Femur (tissue), 1 donor: ENCODE data around the gene AHNAK.

ENCODE experiments used
- DNase-seq: peaks from one replicate; pipeline ENCODE4 v3.0.0-alpha.2; 2017

AHNAK gene

GRCh38 chr11:62428871-62429560 is 117.6 kb downstream of the AHNAK start:
- no peak for DNase-seq

GRCh38 chr11:62427630-62428233 is 118.9 kb downstream of the AHNAK start:
- no peak for DNase-seq

- DNase-seq: no peak
Measured at GRCh38 chr11:62423012-62423411, 123.6 kb downstream of the AHNAK start.

- no peak for DNase-seq
Measured at GRCh38 chr11:62421996-62422395, 124.6 kb downstream of the AHNAK start.

GRCh38 chr11:62420882-62421281 is 125.7 kb downstream of the AHNAK start:
- no peak for DNase-seq

GRCh38 chr11:62419943-62420342 is 126.7 kb downstream of the AHNAK start:
- DNase-seq: no peak

- no peak for DNase-seq
Measured at GRCh38 chr11:62419314-62419929, 127.2 kb downstream of the AHNAK start.

- DNase-seq: no peak
Measured at GRCh38 chr11:62418733-62419132, 127.9 kb downstream of the AHNAK start, which contains the start of gene SCGB1A1. Gene SCGB1A1 (plus strand): TSS chr11:62419033. CDS start chr11:62419096, 63 bp downstream.

GRCh38 chr11:62418136-62418535 is 128.5 kb downstream of the AHNAK start:
- DNase-seq: no peak

GRCh38 chr11:62416596-62416995 is 130.0 kb downstream of the AHNAK start:
- DNase-seq: no peak

- DNase-seq: no peak
Measured at GRCh38 chr11:62413060-62413696, 133.4 kb downstream of the AHNAK start.

- no peak for DNase-seq
Measured at GRCh38 chr11:62411524-62411923, 135.1 kb downstream of the AHNAK start.

GRCh38 chr11:62410972-62411371 is 135.6 kb downstream of the AHNAK start:
- no peak for DNase-seq

- no peak for DNase-seq
Measured at GRCh38 chr11:62409831-62410230, 136.8 kb downstream of the AHNAK start.

- DNase-seq: no peak
Measured at GRCh38 chr11:62406034-62406433, 140.6 kb downstream of the AHNAK start.

GRCh38 chr11:62404901-62405300 is 141.7 kb downstream of the AHNAK start:
- DNase-seq: no peak

GRCh38 chr11:62404435-62404834 is 142.2 kb downstream of the AHNAK start:
- DNase-seq: no peak

GRCh38 chr11:62402960-62403730 is 143.5 kb downstream of the AHNAK start:
- DNase-seq: no peak

- DNase-seq: peak; percentile 67
Measured at GRCh38 chr11:62402226-62402959, 144.2 kb downstream of the AHNAK start.

- peak; percentile 33 for DNase-seq
Measured at GRCh38 chr11:62401811-62402210, 144.8 kb downstream of the AHNAK start.

GRCh38 chr11:62401356-62401755 is 145.2 kb downstream of the AHNAK start:
- peak; percentile 26 for DNase-seq

- peak; percentile 95 for DNase-seq
Measured at GRCh38 chr11:62400760-62401159, 145.8 kb downstream of the AHNAK start.
